GM18508 (cell line): Measurements from ENCODE around the gene HNRNPR.
"Not testable (repeated sequence)": the region's sequence is repeated elsewhere in the genome, so short reads cannot be mapped to it uniquely, and the experiment has no call there.

ENCODE experiments used
- ATAC-seq: cut with Tn5 transposase; IDR thresholded peaks from one replicate; pipeline ENCODE4 v1.9.1; 2021; ENCODE audit warnings: moderate number of reproducible peaks; ENCODE audit not compliant: insufficient read depth, unreplicated experiment

Gene HNRNPR

GRCh38 chr1:23344111-23344986 lies at the start of gene HNRNPR:
TSS of gene HNRNPR (minus strand) at chr1:23344284. CDS start at chr1:23341008, 3,276 bp downstream.
- ATAC-seq = peak; percentile 78

GRCh38 chr1:23393706-23394105 lies 49.6 kb upstream of the HNRNPR start:
- ATAC-seq = no peak

- no peak for ATAC-seq
These were observed 48.2 kb upstream of the HNRNPR start for GRCh38 chr1:23392125-23392855.

GRCh38 chr1:23389837-23390321 lies 45.8 kb upstream of the HNRNPR start:
- no peak for ATAC-seq

- ATAC-seq = no peak
These were observed 43.4 kb upstream of the HNRNPR start for GRCh38 chr1:23387494-23387893.

- no peak for ATAC-seq
These were observed 41.1 kb upstream of the HNRNPR start for GRCh38 chr1:23385119-23385621.

GRCh38 chr1:23384312-23385058 lies 40.4 kb upstream of the HNRNPR start:
- ATAC-seq = no peak

- ATAC-seq = no peak
These were observed 39.7 kb upstream of the HNRNPR start for GRCh38 chr1:23383577-23384311.

- ATAC-seq = no peak
These were observed 37.3 kb upstream of the HNRNPR start for GRCh38 chr1:23381233-23381885.

GRCh38 chr1:23380719-23381118 lies 36.6 kb upstream of the HNRNPR start:
- no peak for ATAC-seq

- ATAC-seq = not testable (repeated sequence)
These were observed 36.2 kb upstream of the HNRNPR start for GRCh38 chr1:23380236-23380635.

GRCh38 chr1:23376890-23377811 lies 33.1 kb upstream of the HNRNPR start:
- ATAC-seq = no peak

- not testable (repeated sequence) for ATAC-seq
These were observed 30.1 kb upstream of the HNRNPR start for GRCh38 chr1:23374079-23374735.

GRCh38 chr1:23371987-23372880 lies 28.1 kb upstream of the HNRNPR start:
- no peak for ATAC-seq

GRCh38 chr1:23370709-23371584 lies 26.9 kb upstream of the HNRNPR start:
- ATAC-seq = no peak

- no peak for ATAC-seq
These were observed 26.2 kb upstream of the HNRNPR start for GRCh38 chr1:23370330-23370708.
